ENCODE data around the gene C16orf86.

Gene C16orf86

GRCh38 chr16:67648088-67648763 lies 18.4 kb upstream of the C16orf86 start:
- Histone ChIP-seq H3K9ac (ENCODE audit: low read length) (no peak overlapping the region), H3K27me3 (ENCODE audit: control insufficient read depth in 1 of 2, insufficient read depth in 2 of 2, low read length in 2 of 2) (peaks cover 18 to 81% of the 10 kb centered on the region in 2 donors), H3K4me1 (ENCODE audit: insufficient read depth, low read length) (no peaks in the 10 kb centered on the region), H3K9me3 (ENCODE audit: low read length) (no peaks in the 10 kb centered on the region), H3K4me3 (ENCODE audit: low read depth in 1 of 2, low read length in 2 of 2) (no peak overlapping the region), H3K36me3 (ENCODE audit: insufficient read depth, low read length) (no peaks in the 10 kb centered on the region), H3K27ac (ENCODE audit: low read depth, low read length) (no peak overlapping the region)

DNA sequence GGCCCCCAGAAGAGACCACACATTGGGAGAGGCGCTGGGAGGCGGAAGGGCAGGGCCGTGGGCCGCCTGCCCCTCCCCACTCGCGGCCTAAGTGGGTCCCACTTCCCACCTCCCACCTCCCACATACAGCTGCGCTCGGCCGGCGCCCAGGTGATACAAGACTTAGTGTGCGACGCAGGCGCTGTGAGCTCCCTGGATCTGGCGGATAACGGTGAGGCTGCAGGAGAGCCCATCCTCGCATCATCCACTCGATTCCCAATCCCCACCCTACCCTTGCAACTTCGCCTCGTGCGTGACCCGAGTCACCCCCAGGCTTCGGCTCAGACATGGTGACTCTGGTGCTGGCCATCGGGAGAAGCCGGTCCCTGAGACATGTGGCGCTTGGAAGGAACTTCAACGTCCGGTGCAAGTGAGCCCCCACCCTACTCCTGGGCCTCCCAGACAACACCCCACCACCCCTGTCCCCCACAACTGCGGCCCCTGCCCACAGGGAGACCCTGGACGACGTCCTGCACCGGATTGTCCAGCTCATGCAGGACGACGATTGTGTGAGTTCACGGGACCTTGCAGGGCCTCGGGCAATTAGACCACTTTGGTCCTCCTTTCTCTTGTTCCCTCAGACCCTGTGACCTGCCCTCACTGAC lies 17.7 kb upstream of the C16orf86 start:
- H3K9me3 ChIP-seq (ENCODE audit: low read length) = no peaks in the 10 kb centered on the region
- H3K4me3 ChIP-seq (ENCODE audit: low read depth in 1 of 2, low read length in 2 of 2) = no peak overlapping the region
- H3K4me1 ChIP-seq (ENCODE audit: insufficient read depth, low read length) = no peaks in the 10 kb centered on the region
- no peak overlapping the region for H3K9ac ChIP-seq (ENCODE audit: low read length)
- no peaks in the 10 kb centered on the region for H3K36me3 ChIP-seq (ENCODE audit: insufficient read depth, low read length)
- peaks cover 18 to 87% of the 10 kb centered on the region in 2 donors for H3K27me3 ChIP-seq (ENCODE audit: control insufficient read depth in 1 of 2, insufficient read depth in 2 of 2, low read length in 2 of 2)
- H3K27ac ChIP-seq (ENCODE audit: low read depth, low read length) = no peak overlapping the region

GRCh38 chr16:67649494-67649931 lies 17.1 kb upstream of the C16orf86 start:
- H3K9ac ChIP-seq (ENCODE audit: low read length) = no peak overlapping the region
- no peak overlapping the region for H3K4me3 ChIP-seq (ENCODE audit: low read depth in 1 of 2, low read length in 2 of 2)
- H3K9me3 ChIP-seq (ENCODE audit: low read length) = no peaks in the 10 kb centered on the region
- H3K27me3 ChIP-seq (ENCODE audit: control insufficient read depth in 1 of 2, insufficient read depth in 2 of 2, low read length in 2 of 2) = peaks cover 24 to 92% of the 10 kb centered on the region in 2 donors
- no peak overlapping the region for H3K27ac ChIP-seq (ENCODE audit: low read depth, low read length)
- no peaks in the 10 kb centered on the region for H3K36me3 ChIP-seq (ENCODE audit: insufficient read depth, low read length)
- H3K4me1 ChIP-seq (ENCODE audit: insufficient read depth, low read length) = no peaks in the 10 kb centered on the region

DNA sequence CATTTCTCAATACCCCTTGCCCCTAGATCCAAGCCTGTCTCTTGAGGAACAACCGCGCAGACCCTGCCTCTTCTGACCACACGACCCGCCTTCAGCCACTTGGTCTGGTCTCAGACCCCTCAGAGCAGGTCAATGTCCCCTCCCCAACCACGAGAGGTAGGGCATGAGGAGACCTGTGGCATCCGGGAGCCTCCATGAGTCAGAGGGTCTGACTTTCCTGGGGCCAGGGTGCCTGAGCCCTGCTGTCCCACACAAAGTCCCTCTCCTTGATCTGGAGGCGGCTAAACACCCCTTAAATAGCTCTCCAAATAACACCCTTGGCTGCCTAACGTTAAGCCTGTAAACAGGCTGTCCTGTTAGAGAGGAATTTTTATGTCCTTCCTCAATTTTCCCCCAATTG lies 16.6 kb upstream of the C16orf86 start:
- Histone ChIP-seq H3K4me1 (ENCODE audit: insufficient read depth, low read length) (no peaks in the 10 kb centered on the region), H3K27ac (ENCODE audit: low read depth, low read length) (no peak overlapping the region), H3K4me3 (ENCODE audit: low read depth in 1 of 2, low read length in 2 of 2) (no peak overlapping the region), H3K9me3 (ENCODE audit: low read length) (no peaks in the 10 kb centered on the region), H3K27me3 (ENCODE audit: control insufficient read depth in 1 of 2, insufficient read depth in 2 of 2, low read length in 2 of 2) (peaks cover 29 to 92% of the 10 kb centered on the region in 2 donors), H3K9ac (ENCODE audit: low read length) (no peak overlapping the region), H3K36me3 (ENCODE audit: insufficient read depth, low read length) (no peaks in the 10 kb centered on the region)

DNA sequence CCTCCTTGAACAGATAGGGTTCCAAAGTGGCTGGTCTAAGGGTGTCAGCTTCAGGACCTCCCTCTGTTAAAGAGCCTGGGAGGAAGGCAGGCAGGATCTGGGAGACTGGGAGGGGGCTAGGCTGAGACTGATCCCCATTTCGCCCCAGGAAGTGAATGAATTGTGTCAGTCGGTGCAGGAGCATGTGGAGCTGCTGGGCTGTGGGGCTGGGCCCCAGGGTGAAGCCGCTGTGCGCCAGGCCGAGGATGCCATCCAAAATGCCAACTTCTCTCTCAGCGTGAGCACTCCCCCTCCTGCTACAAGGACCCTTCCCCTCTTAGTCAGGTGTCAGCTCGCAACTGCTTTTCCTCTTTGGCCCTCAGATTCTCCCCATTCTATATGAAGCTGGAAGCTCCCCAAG lies 15.6 kb upstream of the C16orf86 start:
- Histone ChIP-seq H3K9ac (ENCODE audit: low read length) (no peak overlapping the region), H3K27ac (ENCODE audit: low read depth, low read length) (no peak overlapping the region), H3K36me3 (ENCODE audit: insufficient read depth, low read length) (no peaks in the 10 kb centered on the region), H3K4me3 (ENCODE audit: low read depth in 1 of 2, low read length in 2 of 2) (no peak overlapping the region), H3K27me3 (ENCODE audit: control insufficient read depth in 1 of 2, insufficient read depth in 2 of 2, low read length in 2 of 2) (peaks cover 29 to 88% of the 10 kb centered on the region in 2 donors), H3K4me1 (ENCODE audit: insufficient read depth, low read length) (no peaks in the 10 kb centered on the region), H3K9me3 (ENCODE audit: low read length) (no peaks in the 10 kb centered on the region)

- no peak overlapping the region for H3K4me3 ChIP-seq (ENCODE audit: low read depth in 1 of 2, low read length in 2 of 2)
- H3K9me3 ChIP-seq (ENCODE audit: low read length) = no peaks in the 10 kb centered on the region
- H3K4me1 ChIP-seq (ENCODE audit: insufficient read depth, low read length) = no peaks in the 10 kb centered on the region
- H3K27ac ChIP-seq (ENCODE audit: low read depth, low read length) = no peak overlapping the region
- H3K9ac ChIP-seq (ENCODE audit: low read length) = no peak overlapping the region
- H3K27me3 ChIP-seq (ENCODE audit: control insufficient read depth in 1 of 2, insufficient read depth in 2 of 2, low read length in 2 of 2) = peaks cover 29 to 80% of the 10 kb centered on the region in 2 donors
- no peaks in the 10 kb centered on the region for H3K36me3 ChIP-seq (ENCODE audit: insufficient read depth, low read length)
These were observed 14.8 kb upstream of the C16orf86 start for GRCh38 chr16:67651847-67652246.

GRCh38 chr16:67652578-67653127 lies 14.0 kb upstream of the C16orf86 start:
- H3K27me3 ChIP-seq (ENCODE audit: control insufficient read depth in 1 of 2, insufficient read depth in 2 of 2, low read length in 2 of 2) = peaks cover 29 to 75% of the 10 kb centered on the region in 2 donors
- H3K4me3 ChIP-seq (ENCODE audit: low read depth in 1 of 2, low read length in 2 of 2) = no peak overlapping the region
- peaks cover 4% of the 10 kb centered on the region for H3K36me3 ChIP-seq (ENCODE audit: insufficient read depth, low read length)
- no peaks in the 10 kb centered on the region for H3K4me1 ChIP-seq (ENCODE audit: insufficient read depth, low read length)
- no peak overlapping the region for H3K9ac ChIP-seq (ENCODE audit: low read length)
- H3K9me3 ChIP-seq (ENCODE audit: low read length) = no peaks in the 10 kb centered on the region
- no peak overlapping the region for H3K27ac ChIP-seq (ENCODE audit: low read depth, low read length)

DNA sequence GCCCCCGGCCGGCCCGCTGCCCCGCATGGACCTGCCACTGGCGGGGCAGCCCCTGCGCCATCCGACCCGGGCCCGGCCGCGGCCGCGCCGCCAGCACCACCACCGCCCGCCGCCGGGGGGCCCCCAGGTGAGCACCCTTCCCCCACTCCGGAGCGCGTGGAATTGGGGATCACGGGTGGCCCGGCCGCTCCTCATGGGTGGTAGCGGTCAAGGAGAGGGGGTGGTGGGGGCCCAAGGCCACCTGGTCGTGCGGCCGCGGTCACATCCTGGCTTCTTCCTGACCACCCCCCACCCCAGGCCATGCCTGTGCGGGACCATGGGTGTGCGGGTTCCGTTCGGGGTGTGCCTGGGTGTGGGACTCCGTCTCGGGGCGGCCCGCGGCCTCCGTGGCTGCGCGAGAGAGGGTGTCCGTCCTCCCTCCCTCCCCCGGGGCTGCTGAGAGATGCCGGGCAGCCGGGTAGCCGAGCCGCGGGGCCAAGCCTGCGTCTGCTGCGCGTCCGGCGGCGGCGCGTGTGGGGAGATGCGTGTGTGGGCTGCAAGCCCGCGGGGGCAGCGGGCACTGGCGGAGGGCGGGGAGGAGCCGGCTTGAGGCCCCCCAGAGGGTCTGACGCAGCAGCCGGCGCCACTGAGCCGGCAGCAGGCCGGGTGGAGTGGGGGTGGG lies 13.4 kb upstream of the C16orf86 start:
- H3K36me3 ChIP-seq (ENCODE audit: insufficient read depth, low read length) = peaks cover 8% of the 10 kb centered on the region
- H3K4me1 ChIP-seq (ENCODE audit: insufficient read depth, low read length) = no peaks in the 10 kb centered on the region
- no peaks in the 10 kb centered on the region for H3K9me3 ChIP-seq (ENCODE audit: low read length)
- H3K4me3 ChIP-seq (ENCODE audit: low read depth in 1 of 2, low read length in 2 of 2) = peak overlapping the region in 1 of 2 donors; percentile 27
- peaks cover 29 to 69% of the 10 kb centered on the region in 2 donors for H3K27me3 ChIP-seq (ENCODE audit: control insufficient read depth in 1 of 2, insufficient read depth in 2 of 2, low read length in 2 of 2)
- no peak overlapping the region for H3K27ac ChIP-seq (ENCODE audit: low read depth, low read length)
- no peak overlapping the region for H3K9ac ChIP-seq (ENCODE audit: low read length)

GRCh38 chr16:67653789-67654402 lies 12.7 kb upstream of the C16orf86 start:
- peaks cover 12% of the 10 kb centered on the region for H3K36me3 ChIP-seq (ENCODE audit: insufficient read depth, low read length)
- peak overlapping the region in 1 of 2 donors; percentile 27 for H3K4me3 ChIP-seq (ENCODE audit: low read depth in 1 of 2, low read length in 2 of 2)
- H3K9ac ChIP-seq (ENCODE audit: low read length) = no peak overlapping the region
- H3K27ac ChIP-seq (ENCODE audit: low read depth, low read length) = no peak overlapping the region
- peaks cover 4% of the 10 kb centered on the region for H3K4me1 ChIP-seq (ENCODE audit: insufficient read depth, low read length)
- H3K9me3 ChIP-seq (ENCODE audit: low read length) = no peaks in the 10 kb centered on the region
- H3K27me3 ChIP-seq (ENCODE audit: control insufficient read depth in 1 of 2, insufficient read depth in 2 of 2, low read length in 2 of 2) = peaks cover 27 to 63% of the 10 kb centered on the region in 2 donors

DNA sequence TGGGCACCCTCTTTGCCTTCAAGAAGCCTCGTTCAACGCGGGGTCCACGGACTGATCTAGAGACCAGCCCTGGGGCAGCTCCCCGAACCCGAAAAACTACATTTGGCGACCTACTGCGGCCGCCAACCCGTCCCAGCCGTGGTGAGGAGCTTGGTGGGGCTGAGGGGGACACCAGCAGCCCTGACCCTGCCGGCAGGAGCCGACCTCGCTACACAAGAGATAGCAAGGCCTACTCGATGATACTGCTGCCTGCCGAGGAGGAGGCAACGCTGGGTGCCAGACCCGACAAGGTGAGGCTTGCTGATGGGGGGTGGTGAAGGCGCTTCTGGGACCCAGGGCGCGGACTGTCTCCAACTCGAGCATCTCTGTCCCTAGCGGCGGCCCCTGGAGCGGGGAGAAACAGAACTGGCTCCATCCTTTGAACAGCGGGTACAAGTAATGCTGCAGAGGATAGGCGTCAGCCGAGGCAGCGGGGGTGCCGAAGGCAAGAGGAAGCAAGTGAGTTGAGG lies 12.2 kb upstream of the C16orf86 start:
- H3K9ac ChIP-seq (ENCODE audit: low read length) = no peak overlapping the region
- H3K4me1 ChIP-seq (ENCODE audit: insufficient read depth, low read length) = peaks cover 9% of the 10 kb centered on the region
- H3K4me3 ChIP-seq (ENCODE audit: low read depth in 1 of 2, low read length in 2 of 2) = no peak overlapping the region
- H3K9me3 ChIP-seq (ENCODE audit: low read length) = no peaks in the 10 kb centered on the region
- peaks cover 12% of the 10 kb centered on the region for H3K36me3 ChIP-seq (ENCODE audit: insufficient read depth, low read length)
- no peak overlapping the region for H3K27ac ChIP-seq (ENCODE audit: low read depth, low read length)
- peaks cover 21 to 57% of the 10 kb centered on the region in 2 donors for H3K27me3 ChIP-seq (ENCODE audit: control insufficient read depth in 1 of 2, insufficient read depth in 2 of 2, low read length in 2 of 2)

- H3K4me3 ChIP-seq (ENCODE audit: low read depth in 1 of 2, low read length in 2 of 2) = no peak overlapping the region
- H3K27me3 ChIP-seq (ENCODE audit: control insufficient read depth in 1 of 2, insufficient read depth in 2 of 2, low read length in 2 of 2) = peaks cover 21 to 48% of the 10 kb centered on the region in 2 donors
- peaks cover 9% of the 10 kb centered on the region for H3K4me1 ChIP-seq (ENCODE audit: insufficient read depth, low read length)
- H3K27ac ChIP-seq (ENCODE audit: low read depth, low read length) = no peak overlapping the region
- no peaks in the 10 kb centered on the region for H3K9me3 ChIP-seq (ENCODE audit: low read length)
- H3K36me3 ChIP-seq (ENCODE audit: insufficient read depth, low read length) = peaks cover 12% of the 10 kb centered on the region
- H3K9ac ChIP-seq (ENCODE audit: low read length) = no peak overlapping the region
These were observed 11.3 kb upstream of the C16orf86 start for GRCh38 chr16:67655363-67655762.

Measured in muscle layer of colon (tissue), 2 donors.